SK-N-MC (cell line): Measurements from ENCODE around the gene PRRX1.

Experiments
- DNase-seq: peaks from one replicate; pipeline ENCODE4 v3.0.0-alpha.2; 2011; ENCODE audit warnings: low read depth, low spot score
- H3K27ac ChIP-seq: fragments of 200-600 bp; sonication (generic); 2 replicates; pipeline ENCODE4 v1.5.1; 2016; ENCODE audit warnings: mixed run types
- H3K36me3 ChIP-seq: fragments of 200-600 bp; sonication (generic); 2 replicates; pipeline ENCODE4 v1.6.1; 2017; ENCODE audit warnings: antibody characterized with exemption, low read length, mixed read lengths; ENCODE audit not compliant: insufficient read depth
- H3K4me3 ChIP-seq: fragments of 200-600 bp; sonication (generic); 2 replicates; pipeline ENCODE4 v1.5.1; 2016
- H3K9ac ChIP-seq: fragments of 200-600 bp; sonication (generic); 2 replicates; pipeline ENCODE4 v1.8.0; 2017; ENCODE audit warnings: mixed run types, mixed read lengths; ENCODE audit not compliant: insufficient read length
- H3K9me3 ChIP-seq: fragments of 200-600 bp; sonication (generic); 2 replicates; pipeline ENCODE4 v1.6.1; 2017; ENCODE audit warnings: low read depth, mild to moderate bottlenecking, antibody characterized with exemption, low read length, moderate library complexity, mixed read lengths
- EZH2 ChIP-seq: fragments of 200-600 bp; sonication (generic); IDR thresholded peaks from one replicate; pipeline ENCODE4 v1.6.1; 2017; ENCODE audit warnings: antibody characterized with exemption
- FOXP2 ChIP-seq: optimal IDR thresholded peaks from 2 replicates; pipeline ENCODE3; 2011; ENCODE audit warnings: mild to moderate bottlenecking, moderate library complexity; ENCODE audit not compliant: insufficient read depth; ENCODE audit errors: extremely low read length, control extremely low read depth
- POLR2AphosphoS5 ChIP-seq: IDR thresholded peaks from 2 replicates; pipeline ENCODE4 v1.6.1; 2012; ENCODE audit warnings: mild to moderate bottlenecking, low read depth, low read length, borderline replicate concordance

Gene PRRX1

GRCh38 chr1:170669107-170669445 is 5.1 kb downstream of the PRRX1 start:
- Histone ChIP-seq H3K27ac (peak overlapping the region; percentile 80), H3K4me3 (peak overlapping the region; percentile 82), H3K9me3 (no peaks in the 10 kb centered on the region), H3K36me3 (no peaks in the 10 kb centered on the region), H3K9ac (no peak overlapping the region)
- no peak for TF ChIP-seq FOXP2
- no peak for TF ChIP-seq POLR2AphosphoS5
- no peak for TF ChIP-seq EZH2
- DNase-seq = no peak

GRCh38 chr1:170669586-170670530 is 5.9 kb downstream of the PRRX1 start:
- Histone ChIP-seq H3K27ac (no peak overlapping the region), H3K4me3 (no peak overlapping the region), H3K9ac (no peak overlapping the region), H3K36me3 (no peaks in the 10 kb centered on the region), H3K9me3 (no peaks in the 10 kb centered on the region)
- no peak for TF ChIP-seq POLR2AphosphoS5
- no peak for TF ChIP-seq EZH2
- TF ChIP-seq FOXP2 = no peak
- no peak for DNase-seq

- H3K9me3 ChIP-seq = no peaks in the 10 kb centered on the region
- no peak for TF ChIP-seq FOXP2
- no peak for TF ChIP-seq EZH2
- TF ChIP-seq POLR2AphosphoS5 = no peak
- no peak overlapping the region for H3K9ac ChIP-seq
- no peak overlapping the region for H3K27ac ChIP-seq
- H3K4me3 ChIP-seq = no peak overlapping the region
- no peaks in the 10 kb centered on the region for H3K36me3 ChIP-seq
- DNase-seq = no peak
Observed at GRCh38 chr1:170670802-170671628, 7.1 kb downstream of the PRRX1 start.

DNA sequence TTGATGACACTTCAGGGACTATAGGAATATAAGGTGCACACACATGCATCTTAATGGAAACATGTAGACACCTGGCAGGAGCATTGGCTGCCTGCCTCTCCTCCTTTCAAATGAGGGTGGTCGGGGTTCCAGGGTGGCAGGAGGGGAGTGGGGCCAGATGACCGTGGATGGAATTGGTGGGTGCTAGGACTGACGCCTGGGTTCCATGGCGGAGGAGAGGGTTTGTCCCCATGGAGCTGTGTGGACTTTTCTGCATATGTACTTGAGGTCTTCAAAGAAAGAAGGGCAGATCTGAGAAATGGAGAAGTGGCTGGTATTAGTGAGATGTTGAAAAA is 7.7 kb downstream of the PRRX1 start:
- no peak overlapping the region for H3K9ac ChIP-seq
- TF ChIP-seq FOXP2 (no peak), EZH2 (no peak), POLR2AphosphoS5 (no peak)
- DNase-seq = no peak
- H3K4me3 ChIP-seq = no peak overlapping the region
- H3K27ac ChIP-seq = no peak overlapping the region
- H3K36me3 ChIP-seq = no peaks in the 10 kb centered on the region
- no peaks in the 10 kb centered on the region for H3K9me3 ChIP-seq

DNA sequence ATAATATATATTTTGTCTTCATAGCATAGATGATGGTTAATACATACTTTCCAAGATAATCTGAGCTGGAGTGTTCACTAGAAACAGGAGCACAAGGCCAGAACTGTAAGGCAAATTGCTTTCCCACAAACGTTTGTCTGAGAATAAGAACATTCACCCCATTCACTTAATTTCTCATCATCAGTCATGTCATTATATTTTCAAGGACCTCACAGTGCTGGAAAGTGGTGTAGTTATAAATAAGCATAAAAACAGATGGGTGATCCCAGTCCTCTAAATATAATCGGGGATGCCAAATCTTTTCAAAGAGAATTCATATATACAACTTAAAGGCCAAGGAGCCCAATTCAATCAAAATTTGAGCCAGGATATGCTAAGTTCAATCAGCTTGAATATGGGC is 8.4 kb downstream of the PRRX1 start:
- no peak for DNase-seq
- TF ChIP-seq FOXP2 = no peak
- no peak for TF ChIP-seq EZH2
- TF ChIP-seq POLR2AphosphoS5 = no peak
- Histone ChIP-seq H3K36me3 (no peaks in the 10 kb centered on the region), H3K27ac (no peak overlapping the region), H3K4me3 (no peak overlapping the region), H3K9me3 (no peaks in the 10 kb centered on the region), H3K9ac (no peak overlapping the region)

- no peak for DNase-seq
- TF ChIP-seq FOXP2 (no peak), EZH2 (no peak), POLR2AphosphoS5 (no peak)
- no peak overlapping the region for H3K4me3 ChIP-seq
Observed at GRCh38 chr1:170674239-170674638, 10.3 kb downstream of the PRRX1 start.

GRCh38 chr1:170674986-170675385 is 11.1 kb downstream of the PRRX1 start:
- Histone ChIP-seq H3K27ac (peak overlapping the region; percentile 86; the same call in 1 of the 2 replicates), H3K36me3 (no peaks in the 10 kb centered on the region), H3K4me3 (0 out of 2 replicates have a peak overlapping the region, but pooled peaks have one; percentile 2), H3K9ac (peak overlapping the region; percentile 43), H3K9me3 (no peaks in the 10 kb centered on the region)
- TF ChIP-seq FOXP2 (no peak), EZH2 (no peak), POLR2AphosphoS5 (no peak)
- DNase-seq = no peak

More at GRCh38 chr1:170674239-170674638, 10.3 kb downstream of the PRRX1 start:
- Histone ChIP-seq H3K9ac (no peak overlapping the region), H3K36me3 (no peaks in the 10 kb centered on the region), H3K27ac (no peak overlapping the region), H3K9me3 (no peaks in the 10 kb centered on the region)

DNA sequence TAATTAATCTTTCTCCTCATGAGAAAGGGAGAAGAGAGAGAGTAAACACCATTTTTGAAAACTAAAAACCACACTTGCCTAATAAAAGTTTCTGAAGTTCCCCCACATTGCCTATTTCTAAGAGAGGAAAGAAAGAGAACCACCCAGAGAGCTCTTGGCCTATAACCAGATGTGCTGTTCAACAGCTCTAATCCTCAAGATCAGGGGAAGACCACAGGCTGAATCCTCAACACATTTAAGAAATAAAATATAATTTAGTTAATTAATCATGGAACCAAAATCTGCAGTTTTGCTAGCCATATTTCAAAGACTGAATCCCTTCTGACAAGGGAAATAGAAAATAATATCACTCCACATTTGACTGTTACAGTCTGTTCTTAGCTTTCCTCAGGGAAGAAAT is 11.9 kb downstream of the PRRX1 start:
- TF ChIP-seq EZH2 (no peak), POLR2AphosphoS5 (no peak), FOXP2 (no peak)
- no peak for DNase-seq

More for the DNA sequence above, 11.9 kb downstream of the PRRX1 start:
- Histone ChIP-seq H3K9ac (peak overlapping the region; percentile 47), H3K36me3 (no peaks in the 10 kb centered on the region), H3K4me3 (peak overlapping the region; percentile 37), H3K27ac (peak overlapping the region; percentile 86), H3K9me3 (no peaks in the 10 kb centered on the region)
